Measurements from ENCODE around the gene SHBG.

The SHBG gene

DNA sequence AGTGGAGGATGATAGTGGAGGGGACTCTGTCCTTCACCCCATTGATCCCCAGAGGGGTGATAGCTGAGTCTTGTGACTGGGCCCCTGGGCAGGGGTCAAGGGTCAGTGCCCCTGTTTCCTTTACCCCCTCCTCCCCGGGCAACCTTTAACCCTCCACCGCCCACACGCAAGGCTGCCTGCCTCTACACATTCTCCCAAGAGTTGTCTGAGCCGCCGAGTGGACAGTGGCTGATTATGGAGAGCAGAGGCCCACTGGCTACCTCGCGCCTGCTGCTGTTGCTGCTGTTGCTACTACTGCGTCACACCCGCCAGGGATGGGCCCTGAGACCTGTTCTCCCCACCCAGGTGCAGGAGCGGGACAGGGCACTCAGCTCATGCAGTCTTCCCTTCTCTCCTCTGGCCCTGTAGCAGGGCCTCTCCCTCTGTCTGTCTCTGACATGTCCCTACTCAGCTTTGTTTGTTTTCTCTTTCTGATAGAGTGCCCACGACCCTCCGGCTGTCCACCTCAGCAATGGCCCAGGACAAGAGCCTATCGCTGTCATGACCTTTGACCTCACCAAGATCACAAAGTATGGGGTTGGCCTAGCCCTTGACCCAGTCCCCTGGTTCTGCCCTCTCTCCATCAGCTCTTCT lies at the start of gene SHBG:
Gene SHBG (plus strand): TSS at position 197 of the 633 bp plus-strand sequence. CDS start 38 bp downstream, at position 235.
- Histone ChIP-seq H4K20me1 (ENCODE audit: insufficient read depth, low read length) (no peaks in the 10 kb centered on the region), H3K4me2 (ENCODE audit: low read length) (no peak within 1 kb of the TSS), H3K79me2 (ENCODE audit: insufficient read depth, low read length) (no peaks in the 10 kb centered on the region), H3K27me3 (ENCODE audit: insufficient read depth, low read length) (no peaks in the 10 kb centered on the region), H3K9me3 (ENCODE audit: low read length) (no peaks in the 10 kb centered on the region), H3K36me3 (ENCODE audit: insufficient read depth, low read length) (no peaks in the 10 kb centered on the region; the same call in 1 of the 2 replicates), H3K9me2 (ENCODE audit: low read depth, low read length) (no peaks in the 10 kb centered on the region), H2AFZ (ENCODE audit: low read length) (no peak within 1 kb of the TSS), H3K9ac (ENCODE audit: low read length) (no peak within 1 kb of the TSS), H3K4me1 (ENCODE audit: insufficient read depth, low read length, severe bottlenecking) (peaks cover 5% of the 10 kb centered on the region), H3F3A (ENCODE audit: insufficient read depth, low read length) (no peaks in the 10 kb centered on the region), H3K27ac (ENCODE audit: low read depth, low read length, poor library complexity, severe bottlenecking) (no peak within 1 kb of the TSS), H3K4me3 (ENCODE audit: low read depth, low read length, poor library complexity, severe bottlenecking) (no peak within 1 kb of the TSS)
- TF ChIP-seq, protein P1, sequence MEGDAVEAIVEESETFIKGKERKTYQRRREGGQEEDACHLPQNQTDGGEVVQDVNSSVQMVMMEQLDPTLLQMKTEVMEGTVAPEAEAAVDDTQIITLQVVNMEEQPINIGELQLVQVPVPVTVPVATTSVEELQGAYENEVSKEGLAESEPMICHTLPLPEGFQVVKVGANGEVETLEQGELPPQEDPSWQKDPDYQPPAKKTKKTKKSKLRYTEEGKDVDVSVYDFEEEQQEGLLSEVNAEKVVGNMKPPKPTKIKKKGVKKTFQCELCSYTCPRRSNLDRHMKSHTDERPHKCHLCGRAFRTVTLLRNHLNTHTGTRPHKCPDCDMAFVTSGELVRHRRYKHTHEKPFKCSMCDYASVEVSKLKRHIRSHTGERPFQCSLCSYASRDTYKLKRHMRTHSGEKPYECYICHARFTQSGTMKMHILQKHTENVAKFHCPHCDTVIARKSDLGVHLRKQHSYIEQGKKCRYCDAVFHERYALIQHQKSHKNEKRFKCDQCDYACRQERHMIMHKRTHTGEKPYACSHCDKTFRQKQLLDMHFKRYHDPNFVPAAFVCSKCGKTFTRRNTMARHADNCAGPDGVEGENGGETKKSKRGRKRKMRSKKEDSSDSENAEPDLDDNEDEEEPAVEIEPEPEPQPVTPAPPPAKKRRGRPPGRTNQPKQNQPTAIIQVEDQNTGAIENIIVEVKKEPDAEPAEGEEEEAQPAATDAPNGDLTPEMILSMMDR (IDR thresholded peaks at IDR 0.05; ENCODE audit: low read length) = no peak
- no peak for TF ChIP-seq EZH2 (IDR thresholded peaks at IDR 0.05; ENCODE audit: borderline replicate concordance, low read length)

DNA sequence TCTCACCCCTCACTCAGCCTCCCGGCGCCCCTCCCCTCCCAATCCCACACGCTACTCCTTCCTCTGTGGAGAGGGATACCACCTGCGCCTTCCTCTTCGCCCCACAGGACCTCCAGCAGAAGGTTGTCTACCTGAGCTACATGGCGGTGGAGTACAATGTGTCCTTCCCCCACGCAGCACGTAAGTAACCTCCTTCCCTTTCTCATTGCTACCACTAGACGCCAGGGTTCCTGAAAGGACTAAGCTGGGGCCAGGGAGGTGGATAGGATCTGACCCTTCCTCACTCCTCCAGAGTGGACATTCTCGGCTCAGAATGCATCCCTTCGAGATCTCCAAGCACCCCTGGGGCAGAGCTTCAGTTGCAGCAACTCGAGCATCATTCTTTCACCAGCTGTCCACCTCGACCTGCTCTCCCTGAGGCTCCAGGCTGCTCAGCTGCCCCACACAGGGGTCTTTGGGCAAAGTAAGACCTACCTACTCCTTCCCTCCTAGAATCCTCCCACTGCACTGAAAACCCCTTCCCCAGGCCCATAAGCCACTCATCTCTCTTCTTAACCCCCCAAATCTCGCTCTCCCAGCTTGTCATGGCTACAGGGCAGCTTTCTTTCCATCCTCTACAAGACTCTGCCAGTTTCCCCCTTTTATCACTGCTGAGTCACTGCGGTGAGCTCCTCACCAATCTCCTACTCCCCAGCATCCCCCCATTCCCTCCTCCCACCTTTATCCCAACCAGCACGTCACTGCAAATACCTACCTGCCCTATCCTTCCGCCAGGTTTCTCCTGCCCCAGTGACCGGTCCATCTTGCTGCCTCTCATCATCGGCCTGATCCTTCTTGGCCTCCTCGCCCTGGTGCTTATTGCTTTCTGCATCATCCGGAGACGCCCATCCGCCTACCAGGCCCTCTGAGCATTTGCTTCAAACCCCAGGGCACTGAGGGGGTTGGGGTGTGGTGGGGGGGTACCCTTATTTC lies 49.0 kb upstream of the SHBG start:
- Histone ChIP-seq H3K9me2 (ENCODE audit: low read depth, low read length) (no peaks in the 10 kb centered on the region), H3F3A (ENCODE audit: insufficient read depth, low read length) (peaks cover 33% of the 10 kb centered on the region; the same call in 1 of the 2 replicates)

More for the DNA sequence above, 49.0 kb upstream of the SHBG start:
- Histone ChIP-seq H4K20me1 (ENCODE audit: insufficient read depth, low read length) (no peaks in the 10 kb centered on the region), H3K79me2 (ENCODE audit: insufficient read depth, low read length) (no peaks in the 10 kb centered on the region), H3K27ac (ENCODE audit: low read depth, low read length, poor library complexity, severe bottlenecking) (peak overlapping the region; percentile 88), H3K4me3 (ENCODE audit: low read depth, low read length, poor library complexity, severe bottlenecking) (no peak overlapping the region), H2AFZ (ENCODE audit: low read length) (no peak overlapping the region), H3K4me2 (ENCODE audit: low read length) (no peak overlapping the region), H3K9me3 (ENCODE audit: low read length) (no peaks in the 10 kb centered on the region), H3K27me3 (ENCODE audit: insufficient read depth, low read length) (no peaks in the 10 kb centered on the region), H3K9ac (ENCODE audit: low read length) (no peak overlapping the region), H3K4me1 (ENCODE audit: insufficient read depth, low read length, severe bottlenecking) (peaks cover 54% of the 10 kb centered on the region), H3K36me3 (ENCODE audit: insufficient read depth, low read length) (peaks cover 44% of the 10 kb centered on the region)
- TF ChIP-seq, protein P1 (IDR thresholded peaks at IDR 0.05; ENCODE audit: low read length) = no peak
- no peak for TF ChIP-seq EZH2 (IDR thresholded peaks at IDR 0.05; ENCODE audit: borderline replicate concordance, low read length)
